GM18505 (cell line): Measurements from ENCODE around the gene PLEKHA4.
"Not testable (repeated sequence)": the region's sequence is repeated elsewhere in the genome, so short reads cannot be mapped to it uniquely, and the experiment has no call there.

Experiments used
- ATAC-seq: cut with Tn5 transposase; IDR thresholded peaks from one replicate; pipeline ENCODE4 v1.9.1; 2021; ENCODE audit not compliant: unreplicated experiment
- POLR2A ChIP-seq: IDR thresholded peaks from 4 replicates; pipeline ENCODE4 v1.6.1; 2011; ENCODE audit warnings: borderline replicate concordance; ENCODE audit not compliant: insufficient read depth, insufficient read length; ENCODE audit errors: extremely low read depth

PLEKHA4 gene

DNA sequence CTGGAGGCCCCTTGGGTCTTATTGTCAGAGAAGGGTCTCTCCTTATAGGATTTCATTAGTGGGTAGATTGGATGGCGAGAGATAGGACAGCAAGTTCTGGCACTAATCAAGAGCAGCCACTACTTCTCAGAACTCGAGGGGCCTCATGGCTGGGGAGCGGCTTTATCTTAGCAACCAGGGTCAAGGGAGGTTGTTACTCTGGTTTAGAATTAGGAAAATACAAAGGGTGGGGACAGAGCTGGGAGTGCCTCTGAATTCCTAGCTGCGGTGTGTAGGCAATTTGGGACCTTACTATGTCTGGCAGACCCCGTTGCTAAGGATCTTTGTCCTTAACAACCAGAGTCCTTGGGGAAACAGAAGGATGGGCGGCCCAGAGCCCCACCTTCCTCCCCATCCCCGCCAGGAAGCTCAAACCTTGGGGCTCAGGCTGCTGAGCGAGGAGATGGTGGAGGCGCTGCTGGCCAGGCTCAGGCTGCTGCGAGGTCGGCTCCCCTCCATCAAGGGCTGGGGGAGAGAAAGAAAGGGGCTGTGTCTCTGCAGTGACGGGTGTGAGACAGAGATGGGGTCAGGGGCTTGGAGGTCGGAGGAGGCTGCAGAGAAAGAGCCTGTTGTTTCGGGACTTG lies 1.2 kb downstream of the PLEKHA4 start:
- no peak for ATAC-seq
- no peak for TF ChIP-seq POLR2A

GRCh38 chr19:48866692-48867091 lies 1.7 kb downstream of the PLEKHA4 start:
- ATAC-seq = no peak
- TF ChIP-seq POLR2A = no peak

- TF ChIP-seq POLR2A = no peak
- no peak for ATAC-seq
Measured at GRCh38 chr19:48862827-48863226, 5.6 kb downstream of the PLEKHA4 start.

DNA sequence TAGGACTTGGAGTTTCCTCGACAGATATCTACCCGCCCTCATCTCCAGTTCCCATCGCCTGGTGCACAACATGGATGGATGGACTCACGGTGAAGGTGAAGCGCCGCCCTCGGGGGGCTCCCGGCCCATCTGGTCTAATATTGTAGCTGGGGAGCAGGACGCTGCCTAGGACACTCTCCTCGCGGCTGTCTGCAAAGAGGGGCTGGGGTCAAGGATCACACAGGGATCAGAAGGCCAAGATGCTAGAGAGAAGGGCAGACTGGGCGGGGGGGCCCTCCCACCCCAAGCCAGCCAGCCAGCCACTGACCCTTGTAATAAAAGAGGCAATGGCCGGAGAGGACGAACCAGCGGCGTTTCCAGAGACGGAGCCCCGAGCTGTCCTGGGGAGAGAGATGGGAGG lies 7.1 kb downstream of the PLEKHA4 start:
- no peak for TF ChIP-seq POLR2A
- ATAC-seq = no peak

DNA sequence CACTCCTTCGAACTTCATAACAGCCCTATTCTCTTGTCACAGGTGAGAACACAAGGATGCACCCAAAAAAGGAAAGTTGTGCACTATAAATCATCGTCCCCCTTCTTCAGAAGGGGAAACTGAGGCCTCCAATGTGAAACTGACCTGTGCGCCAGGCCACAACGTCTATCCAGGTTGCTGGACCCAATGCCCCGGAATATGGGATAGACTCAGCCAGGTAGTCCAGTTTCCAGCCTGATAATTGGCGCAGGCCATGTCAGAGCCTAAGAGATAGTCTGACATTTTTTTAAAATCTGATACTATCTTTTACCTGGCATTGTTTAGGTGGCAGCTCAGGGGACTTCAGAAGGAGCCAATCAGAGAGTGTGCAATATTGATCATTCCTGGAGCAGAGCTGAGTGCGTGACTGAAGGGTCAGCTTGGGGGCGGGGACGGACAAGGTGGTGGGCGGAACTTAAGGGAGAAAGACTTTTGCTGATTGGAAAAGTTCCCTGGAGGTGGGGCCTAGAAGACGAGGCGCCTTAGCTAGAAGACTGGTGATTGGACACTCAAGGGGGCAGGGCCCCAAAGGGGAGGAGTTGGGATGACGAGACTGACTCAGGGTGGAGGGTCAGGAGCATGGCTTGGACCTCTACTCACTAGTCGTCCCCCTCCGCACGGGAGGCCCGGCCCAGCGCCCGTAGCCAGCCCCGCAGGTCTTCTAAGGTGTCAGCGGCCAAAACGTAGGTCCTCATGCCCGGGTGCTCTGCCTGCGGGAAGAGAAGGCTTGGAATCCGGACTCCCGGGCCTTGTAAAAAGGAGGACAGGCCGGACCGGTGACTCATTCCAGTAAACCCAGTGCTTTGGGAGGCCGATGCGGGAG lies 8.5 kb downstream of the PLEKHA4 start:
- TF ChIP-seq POLR2A = no peak
- no peak for ATAC-seq

- ATAC-seq = no peak
Measured at GRCh38 chr19:48858984-48859710, 9.3 kb downstream of the PLEKHA4 start.

DNA sequence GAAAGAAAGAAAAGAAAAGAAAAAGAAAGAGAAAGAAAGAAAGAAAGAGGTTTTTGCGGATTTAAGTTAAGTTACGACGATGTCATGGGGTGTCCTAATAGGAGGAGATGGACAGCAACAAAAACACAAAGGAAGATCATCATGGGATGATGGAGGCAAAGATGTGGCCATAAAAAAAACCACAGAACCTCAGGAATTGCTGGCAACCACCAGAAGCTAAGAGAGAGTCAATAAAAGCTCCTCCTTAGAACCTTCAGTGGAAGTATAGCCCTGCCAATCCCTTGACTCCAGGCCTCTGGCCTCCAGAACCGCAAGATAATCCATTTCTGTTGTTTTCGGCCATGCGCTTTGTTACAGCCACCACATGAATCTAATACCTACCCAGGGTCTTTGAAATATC lies 11.5 kb downstream of the PLEKHA4 start:
- ATAC-seq = no peak
- TF ChIP-seq POLR2A = no peak

More at GRCh38 chr19:48858984-48859710, 9.3 kb downstream of the PLEKHA4 start:
- TF ChIP-seq POLR2A = peak; percentile 43

GRCh38 chr19:48854103-48854502 lies 14.3 kb downstream of the PLEKHA4 start:
- TF ChIP-seq POLR2A = no peak
- ATAC-seq = no peak

- no peak for ATAC-seq
- TF ChIP-seq POLR2A = no peak
Measured at GRCh38 chr19:48853483-48853882, 14.9 kb downstream of the PLEKHA4 start.

DNA sequence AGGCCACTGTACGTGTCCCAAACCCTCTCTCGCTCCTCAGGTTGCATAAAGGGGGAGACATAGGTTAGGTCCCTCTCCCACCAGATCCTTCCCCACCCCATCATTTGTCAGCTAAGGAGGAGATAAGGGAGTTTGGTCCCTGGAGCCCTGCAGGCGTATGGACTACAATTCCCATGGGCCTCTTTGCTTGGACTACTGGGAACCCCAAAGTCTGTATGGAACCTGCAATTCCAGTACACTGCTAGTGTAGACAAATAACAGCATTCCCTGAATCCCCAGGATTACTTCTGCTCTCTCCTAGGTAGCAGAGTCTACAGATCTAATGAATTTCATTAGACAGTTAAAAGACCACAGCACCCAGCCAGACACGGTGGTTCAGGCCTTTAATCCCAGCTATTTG lies 16.1 kb downstream of the PLEKHA4 start:
- no peak for ATAC-seq
- no peak for TF ChIP-seq POLR2A

- ATAC-seq = not testable (repeated sequence)
Measured at GRCh38 chr19:48846659-48847058, 21.8 kb downstream of the PLEKHA4 start.

DNA sequence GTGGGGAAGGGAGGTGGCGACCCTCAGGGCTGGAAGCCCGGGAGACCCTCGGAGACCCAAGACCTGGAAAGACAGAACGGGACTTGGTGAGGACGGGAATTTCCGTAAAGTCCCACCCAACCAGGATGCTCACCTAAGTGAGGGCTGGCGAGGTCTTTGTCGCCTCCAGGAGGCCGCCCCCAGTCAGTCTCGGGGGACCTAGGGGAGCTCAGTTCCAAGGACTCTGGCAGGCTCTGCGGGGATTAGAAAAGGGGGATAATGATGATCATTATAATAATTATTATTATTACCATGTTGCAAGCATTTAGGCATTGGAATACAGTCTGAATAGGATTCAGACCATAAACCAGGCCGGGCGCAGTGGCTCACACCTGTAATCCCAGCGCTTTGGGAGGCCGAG lies 23.0 kb downstream of the PLEKHA4 start:
- no peak for ATAC-seq

GRCh38 chr19:48844472-48844871 lies 23.9 kb downstream of the PLEKHA4 start:
- no peak for ATAC-seq
- no peak for TF ChIP-seq POLR2A

More for the DNA sequence above, 23.0 kb downstream of the PLEKHA4 start:
- no peak for TF ChIP-seq POLR2A

DNA sequence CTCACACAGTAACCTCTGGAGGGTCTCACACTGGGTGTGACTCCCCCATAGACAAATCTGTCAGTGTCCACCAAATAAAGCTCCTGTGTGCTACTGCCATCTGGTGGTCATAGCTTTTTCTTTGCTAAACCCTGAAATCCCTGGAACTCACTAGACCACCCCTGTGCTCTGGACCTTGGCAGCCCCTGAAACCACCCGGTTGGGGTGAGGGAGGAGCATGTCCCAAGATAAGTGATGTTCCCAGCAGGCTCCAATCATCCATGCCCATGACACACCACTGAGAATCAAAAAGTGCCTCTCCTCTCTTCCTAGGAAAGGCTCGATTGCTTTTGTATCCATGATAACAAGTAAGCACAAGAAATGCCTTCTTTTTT lies 25.6 kb downstream of the PLEKHA4 start:
- no peak for ATAC-seq
- TF ChIP-seq POLR2A = no peak

DNA sequence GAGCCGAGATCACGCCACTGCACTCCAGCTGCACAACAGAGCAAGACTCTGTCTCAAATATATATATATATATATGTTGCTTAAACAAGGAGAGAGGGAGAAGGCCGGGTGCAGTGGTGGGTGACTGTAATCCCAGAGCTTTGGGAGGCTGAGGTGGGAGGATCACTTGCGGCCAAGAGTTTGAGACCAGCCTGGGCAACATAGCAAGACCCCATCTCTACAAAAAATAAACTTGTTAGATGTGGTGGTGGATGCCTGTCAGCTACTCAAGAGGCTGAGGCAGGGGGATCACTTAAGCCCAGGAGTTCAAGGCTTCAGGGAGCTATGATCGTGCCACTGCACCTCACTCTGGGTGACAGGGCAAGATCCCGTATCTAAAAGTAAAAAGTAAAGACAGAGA lies 26.8 kb downstream of the PLEKHA4 start:
- no peak for ATAC-seq
- no peak for TF ChIP-seq POLR2A

- no peak for ATAC-seq
- TF ChIP-seq POLR2A = no peak
Measured at GRCh38 chr19:48841047-48841446, 27.4 kb downstream of the PLEKHA4 start.
